H9 (cell line): ENCODE data around the gene NXNL2. TPM values are rescaled to one million over a fixed set of nuclear protein-coding genes. Genes with fewer than 3 reads are reported as not detected.

Experiments used
- DNase-seq: peaks from one replicate; pipeline ENCODE4 v3.0.0-alpha.2; 2017
- H2AFZ ChIP-seq: one replicate; pipeline ENCODE4 v1.6.1; 2013; ENCODE audit warnings: mild to moderate bottlenecking, low read length, control low read depth, moderate library complexity
- H2AK5ac ChIP-seq: 2 replicates; pipeline ENCODE4 v1.6.1; 2013; ENCODE audit warnings: low read length, control low read depth, mixed read lengths; ENCODE audit not compliant: insufficient read length
- H2BK120ac ChIP-seq: one replicate; pipeline ENCODE4 v1.6.1; 2013; ENCODE audit warnings: low read depth, mild to moderate bottlenecking, low read length, control low read depth, inconsistent platforms; ENCODE audit not compliant: poor library complexity, severe bottlenecking
- H2BK12ac ChIP-seq: 2 replicates; pipeline ENCODE4 v1.6.1; 2013; ENCODE audit warnings: low read length, control low read depth, mixed read lengths, low read depth; ENCODE audit not compliant: insufficient read length
- H2BK15ac ChIP-seq: 2 replicates; pipeline ENCODE4 v1.6.1; 2013; ENCODE audit warnings: low read depth, low read length, control low read depth
- H2BK20ac ChIP-seq: one replicate; pipeline ENCODE4 v1.6.1; 2013; ENCODE audit warnings: low read depth, mild to moderate bottlenecking, low read length, control low read depth, inconsistent platforms; ENCODE audit not compliant: poor library complexity, severe bottlenecking
- H2BK5ac ChIP-seq: 2 replicates; pipeline ENCODE4 v1.6.1; 2013; ENCODE audit warnings: low read length, control low read depth, mixed read lengths; ENCODE audit not compliant: insufficient read length
- H3K14ac ChIP-seq: 2 replicates; pipeline ENCODE4 v1.6.1; 2013; ENCODE audit warnings: low read length, control low read depth; ENCODE audit not compliant: insufficient read depth
- H3K18ac ChIP-seq: 2 replicates; pipeline ENCODE4 v1.6.1; 2013; ENCODE audit warnings: low read depth, mild to moderate bottlenecking, mixed read lengths, low read length, control low read depth; ENCODE audit not compliant: insufficient read length
- H3K23ac ChIP-seq: 2 replicates; pipeline ENCODE4 v1.6.1; 2013; ENCODE audit warnings: low read length, control low read depth, mixed read lengths, low read depth; ENCODE audit not compliant: insufficient read length
- H3K23me2 ChIP-seq: 2 replicates; pipeline ENCODE4 v1.6.1; 2013; ENCODE audit warnings: low read depth, mild to moderate bottlenecking, mixed read lengths, low read length, control low read depth; ENCODE audit not compliant: insufficient read length, poor library complexity, severe bottlenecking
- H3K27ac ChIP-seq: 2 replicates; pipeline ENCODE4 v1.5.1; 2013; ENCODE audit warnings: low read length, control low read depth, mixed read lengths, low read depth; ENCODE audit not compliant: insufficient read length
- H3K27me3 ChIP-seq: 2 replicates; pipeline ENCODE4 v1.6.1; 2013; ENCODE audit warnings: low read length, control low read depth, inconsistent platforms; ENCODE audit not compliant: insufficient read depth
- H3K4ac ChIP-seq: 2 replicates; pipeline ENCODE4 v1.6.1; 2013; ENCODE audit warnings: low read depth, mild to moderate bottlenecking, control low read depth, inconsistent platforms, low read length, moderate library complexity
- H3K4me1 ChIP-seq: 2 replicates; pipeline ENCODE4 v1.6.1; 2013; ENCODE audit warnings: low read length, control low read depth, inconsistent platforms; ENCODE audit not compliant: insufficient read depth
- H3K4me2 ChIP-seq: 2 replicates; pipeline ENCODE4 v1.6.1; 2013; ENCODE audit warnings: low read length, control low read depth, mixed read lengths; ENCODE audit not compliant: insufficient read length, insufficient read depth
- H3K56ac ChIP-seq: 2 replicates; pipeline ENCODE4 v1.6.1; 2013; ENCODE audit warnings: low read depth, mild to moderate bottlenecking, mixed read lengths, low read length, control low read depth; ENCODE audit not compliant: insufficient read length
- H3K79me1 ChIP-seq: 2 replicates; pipeline ENCODE4 v1.6.1; 2013; ENCODE audit warnings: low read depth, mild to moderate bottlenecking, moderate library complexity, low read length, control low read depth, inconsistent platforms; ENCODE audit not compliant: insufficient read depth, poor library complexity, severe bottlenecking
- H3K79me2 ChIP-seq: 2 replicates; pipeline ENCODE4 v1.6.1; 2013; ENCODE audit warnings: low read length, control low read depth, inconsistent platforms; ENCODE audit not compliant: insufficient read depth
- H3K9ac ChIP-seq: 2 replicates; pipeline ENCODE4 v1.6.1; 2013; ENCODE audit warnings: low read length, control low read depth, mixed read lengths; ENCODE audit not compliant: insufficient read length; ENCODE audit errors: extremely low read depth
- H3K9me3 ChIP-seq: one replicate; pipeline ENCODE4 v1.6.1; 2013; ENCODE audit warnings: low read depth, low read length, inconsistent platforms; ENCODE audit not compliant: control insufficient read depth
- H3T11ph ChIP-seq: one replicate; pipeline ENCODE4 v1.6.1; 2013; ENCODE audit warnings: mild to moderate bottlenecking, low read length, control low read depth, inconsistent platforms
- H4K20me1 ChIP-seq: one replicate; pipeline ENCODE4 v1.6.1; 2013; ENCODE audit not compliant: control insufficient read depth, insufficient read length, insufficient read depth
- H4K5ac ChIP-seq: 2 replicates; pipeline ENCODE4 v1.6.1; 2013; ENCODE audit warnings: low read depth, mild to moderate bottlenecking, mixed read lengths, low read length, control low read depth; ENCODE audit not compliant: insufficient read length
- H4K8ac ChIP-seq: replicated peaks from 2 replicates; pipeline ENCODE4 v1.6.1; 2013; ENCODE audit warnings: low read length, control low read depth, mixed read lengths, low read depth; ENCODE audit not compliant: insufficient read length
- H4K91ac ChIP-seq: 2 replicates; pipeline ENCODE4 v1.6.1; 2013; ENCODE audit warnings: low read depth, mild to moderate bottlenecking, moderate library complexity, mixed read lengths, low read length, control low read depth; ENCODE audit not compliant: insufficient read length
- H3K27ac Mint-ChIP-seq, 3 experiments: 2 replicates in 2 of 3; 3 replicates in 1 of 3; pipeline ENCODE4 v1.8.0; 2020 to 2021; ENCODE audit warnings: mixed read lengths in 3 of 3, mild to moderate bottlenecking in 1 of 3, moderate library complexity in 1 of 3
- H3K27me3 Mint-ChIP-seq: 2 replicates; pipeline ENCODE4 v1.8.0; 2021; ENCODE audit warnings: low read depth, mild to moderate bottlenecking, moderate library complexity, mixed read lengths
- H3K36me3 Mint-ChIP-seq, 3 experiments: 2 replicates in 2 of 3; 3 replicates in 1 of 3; pipeline ENCODE4 v1.8.0; 2020 to 2021; ENCODE audit warnings: low read depth in 3 of 3, mixed read lengths in 3 of 3; ENCODE audit not compliant: insufficient read depth in 1 of 3
- H3K4me1 Mint-ChIP-seq, 2 experiments: 2 replicates each; pipeline ENCODE4 v1.8.0; 2020; ENCODE audit warnings: mixed read lengths in 2 of 2
- H3K4me3 Mint-ChIP-seq, 2 experiments: 2 replicates in 1 of 2; 3 replicates in 1 of 2; pipeline ENCODE4 v1.8.0; 2020 to 2021; ENCODE audit warnings: mild to moderate bottlenecking in 2 of 2, mixed read lengths in 2 of 2, moderate library complexity in 1 of 2
- H3K9me3 Mint-ChIP-seq, 2 experiments: 2 replicates in 1 of 2; 3 replicates in 1 of 2; pipeline ENCODE4 v1.8.0; 2020; ENCODE audit warnings: mild to moderate bottlenecking in 2 of 2, mixed read lengths in 2 of 2, moderate library complexity in 1 of 2
- WGBS: extraction: QIAGEN DNeasy Blood & Tissue Kit; methylation state at CpG from one replicate; pipeline ENCODE4 v1.1.7; 2013; ENCODE audit warnings: missing lambda C conversion rate, low lambda C conversion rate, mixed read lengths; ENCODE audit not compliant: insufficient read length; ENCODE audit errors: extremely low coverage; 5-methylcytosine and 5-hydroxymethylcytosine counted together
- total RNA-seq: library from RNA; stranded (reverse); gene quantifications from 2 replicates; pipeline ENCODE4 v1.2.1, GENCODE V29; 2021
- TF ChIP-seq, protein P1 (sequence below): fragments of 200-600 bp; sonication (generic); conservative IDR thresholded peaks from 3 replicates; pipeline ENCODE4 v1.8.0; 2021; ENCODE audit warnings: antibody characterized with exemption, mild to moderate bottlenecking

The NXNL2 gene
- total RNA-seq, 1 experiment from 2014 or later: 0.57 TPM

DNA sequence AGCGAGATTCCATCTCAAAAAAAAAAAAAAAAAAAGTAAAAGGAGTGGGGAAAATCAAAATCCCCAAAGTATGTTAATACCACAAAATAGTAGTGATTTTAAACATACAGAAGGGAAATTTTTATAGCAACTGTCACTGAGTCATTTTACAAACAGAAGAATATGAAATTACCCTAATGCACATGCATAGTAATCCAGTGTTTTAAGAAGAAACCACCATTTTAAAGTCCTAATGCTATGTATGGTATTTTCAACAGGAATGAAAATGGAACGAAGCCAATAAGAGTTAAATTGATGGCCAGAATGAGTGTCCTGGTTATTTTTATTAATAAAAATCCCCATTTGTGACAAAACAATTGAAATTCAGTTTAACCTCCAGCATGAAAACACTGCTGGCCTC lies 26.7 kb upstream of the NXNL2 start:
- H3K27me3 Mint-ChIP-seq: no peaks in the 10 kb centered on the region
- no peak overlapping the region for H3K27ac Mint-ChIP-seq

More for the DNA sequence above, 26.7 kb upstream of the NXNL2 start:
- WGBS: no CpG with 5 or more reads among the region's 2 CpGs
- no peak overlapping the region for H3T11ph ChIP-seq
- Mint-ChIP-seq H3K4me1 (peaks cover 12 to 13% of the 10 kb centered on the region in 2 experiments), H3K9me3 (peaks cover 8 to 22% of the 10 kb centered on the region in 2 experiments), H3K4me3 (no peak overlapping the region), H3K36me3 (peaks cover 4 to 11% (median 6%) of the 10 kb centered on the region in 3 experiments; a peak in 6 of 7 replicates)
- H3K27me3 ChIP-seq: no peaks in the 10 kb centered on the region
- H2AK5ac ChIP-seq: no peak overlapping the region
- no peak overlapping the region for H2BK20ac ChIP-seq
- no peak overlapping the region for H3K23ac ChIP-seq
- H2BK15ac ChIP-seq: no peak overlapping the region
- no peak overlapping the region for H2BK120ac ChIP-seq
- no peaks in the 10 kb centered on the region for H3K4me1 ChIP-seq
- H3K27ac ChIP-seq: no peak overlapping the region
- TF ChIP-seq, protein P1, sequence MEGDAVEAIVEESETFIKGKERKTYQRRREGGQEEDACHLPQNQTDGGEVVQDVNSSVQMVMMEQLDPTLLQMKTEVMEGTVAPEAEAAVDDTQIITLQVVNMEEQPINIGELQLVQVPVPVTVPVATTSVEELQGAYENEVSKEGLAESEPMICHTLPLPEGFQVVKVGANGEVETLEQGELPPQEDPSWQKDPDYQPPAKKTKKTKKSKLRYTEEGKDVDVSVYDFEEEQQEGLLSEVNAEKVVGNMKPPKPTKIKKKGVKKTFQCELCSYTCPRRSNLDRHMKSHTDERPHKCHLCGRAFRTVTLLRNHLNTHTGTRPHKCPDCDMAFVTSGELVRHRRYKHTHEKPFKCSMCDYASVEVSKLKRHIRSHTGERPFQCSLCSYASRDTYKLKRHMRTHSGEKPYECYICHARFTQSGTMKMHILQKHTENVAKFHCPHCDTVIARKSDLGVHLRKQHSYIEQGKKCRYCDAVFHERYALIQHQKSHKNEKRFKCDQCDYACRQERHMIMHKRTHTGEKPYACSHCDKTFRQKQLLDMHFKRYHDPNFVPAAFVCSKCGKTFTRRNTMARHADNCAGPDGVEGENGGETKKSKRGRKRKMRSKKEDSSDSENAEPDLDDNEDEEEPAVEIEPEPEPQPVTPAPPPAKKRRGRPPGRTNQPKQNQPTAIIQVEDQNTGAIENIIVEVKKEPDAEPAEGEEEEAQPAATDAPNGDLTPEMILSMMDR: no peak
- no peaks in the 10 kb centered on the region for H3K9me3 ChIP-seq
- no peak overlapping the region for H3K9ac ChIP-seq
- no peaks in the 10 kb centered on the region for H3K79me2 ChIP-seq
- no peak overlapping the region for H2BK5ac ChIP-seq
- H3K4ac ChIP-seq: no peak overlapping the region
- no peak overlapping the region for H3K4me2 ChIP-seq
- H3K79me1 ChIP-seq: no peaks in the 10 kb centered on the region
- H3K56ac ChIP-seq: no peak overlapping the region
- no peak overlapping the region for H3K18ac ChIP-seq
- no peak overlapping the region for H4K8ac ChIP-seq
- no peak overlapping the region for H2BK12ac ChIP-seq
- DNase-seq: no peak
- no peak overlapping the region for H4K91ac ChIP-seq
- no peaks in the 10 kb centered on the region for H3K23me2 ChIP-seq
- H2AFZ ChIP-seq: no peak overlapping the region
- no peak overlapping the region for H3K14ac ChIP-seq
- H4K5ac ChIP-seq: no peak overlapping the region
- no peaks in the 10 kb centered on the region for H4K20me1 ChIP-seq
